Stimulated activated CD8-positive, alpha-beta memory T cell treated with anti-CD3 and anti-CD28 coated beads, Interleukin-2, amount 100 ng/mL, for 1 hour (primary cell): ENCODE measurements around the gene VAV1.
"Not testable (repeated sequence)": the region's sequence is repeated elsewhere in the genome, so short reads cannot be mapped to it uniquely, and the experiment has no call there.

Source experiments
- DNase-seq, 2 donors: peaks; one replicate each; pipeline ENCODE4 v3.0.0-alpha.2; 2020; ENCODE audit warnings: low read depth in 2 of 2

Gene VAV1

GRCh38 chr19:6737873-6738786 lies 34.4 kb upstream of the VAV1 start:
- peak in 1 of 2 donors; percentile 59 for DNase-seq

GRCh38 chr19:6738787-6739389 lies 33.6 kb upstream of the VAV1 start:
- no peak for DNase-seq

- peak; percentile 61 to 78 for DNase-seq
These were observed 33.1 kb upstream of the VAV1 start, which contains the start of gene TRIP10 for GRCh38 chr19:6739390-6739882. Gene TRIP10, plus strand, starts transcription at chr19:6739680. Its CDS starts 82 bp downstream, at chr19:6739762.

- no peak for DNase-seq
These were observed 32.5 kb upstream of the VAV1 start for GRCh38 chr19:6739883-6740588.

- DNase-seq: no peak
These were observed 31.7 kb upstream of the VAV1 start for GRCh38 chr19:6740589-6741343.

GRCh38 chr19:6743066-6743465 lies 29.4 kb upstream of the VAV1 start:
- no peak for DNase-seq

- no peak for DNase-seq
These were observed 28.7 kb upstream of the VAV1 start for GRCh38 chr19:6743714-6744380.

- no peak for DNase-seq
These were observed 27.9 kb upstream of the VAV1 start for GRCh38 chr19:6744381-6745301.

DNA sequence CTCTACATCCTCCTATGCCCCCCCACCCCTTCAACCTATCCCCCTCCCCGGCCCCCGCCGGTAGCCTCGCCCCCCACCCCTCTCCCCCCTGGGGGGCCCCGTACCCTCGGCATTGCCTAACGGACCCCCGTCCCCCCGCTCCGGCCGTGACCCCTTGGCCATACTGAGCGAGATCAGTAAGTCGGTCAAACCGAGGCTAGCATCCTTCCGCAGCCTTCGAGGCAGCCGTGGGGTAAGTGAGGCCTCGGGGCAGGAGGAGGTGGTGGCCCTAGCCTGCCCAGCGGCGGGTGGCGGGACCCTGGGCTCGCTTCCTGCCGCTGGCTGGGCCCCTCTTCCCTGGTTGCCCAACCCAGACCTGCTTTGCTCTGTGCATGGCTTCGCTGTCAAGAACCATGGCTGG lies 26.5 kb upstream of the VAV1 start:
- DNase-seq: no peak

- not testable (repeated sequence) for DNase-seq
These were observed 24.0 kb upstream of the VAV1 start for GRCh38 chr19:6748543-6748942.

DNA sequence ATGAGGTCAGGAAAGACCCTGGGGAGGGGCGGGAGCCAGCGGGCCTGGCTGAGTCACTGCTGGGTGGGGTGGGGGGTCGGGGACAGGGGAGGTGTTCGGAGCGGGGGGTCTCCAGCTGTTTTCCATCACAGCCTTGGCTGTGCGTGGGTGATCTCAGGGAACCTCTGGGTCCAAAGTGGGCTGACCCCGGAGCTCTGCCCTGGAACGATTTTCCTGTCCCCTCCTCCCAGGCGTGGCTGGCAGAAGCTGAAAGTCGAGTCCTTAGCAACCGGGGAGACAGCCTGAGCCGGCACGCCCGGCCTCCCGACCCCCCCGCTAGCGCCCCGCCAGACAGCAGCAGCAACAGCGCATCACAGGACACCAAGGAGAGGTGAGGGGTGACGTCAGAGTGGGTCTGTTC lies 22.4 kb upstream of the VAV1 start:
- no peak for DNase-seq

- DNase-seq: no peak
These were observed 21.3 kb upstream of the VAV1 start for GRCh38 chr19:6751189-6751588.

DNA sequence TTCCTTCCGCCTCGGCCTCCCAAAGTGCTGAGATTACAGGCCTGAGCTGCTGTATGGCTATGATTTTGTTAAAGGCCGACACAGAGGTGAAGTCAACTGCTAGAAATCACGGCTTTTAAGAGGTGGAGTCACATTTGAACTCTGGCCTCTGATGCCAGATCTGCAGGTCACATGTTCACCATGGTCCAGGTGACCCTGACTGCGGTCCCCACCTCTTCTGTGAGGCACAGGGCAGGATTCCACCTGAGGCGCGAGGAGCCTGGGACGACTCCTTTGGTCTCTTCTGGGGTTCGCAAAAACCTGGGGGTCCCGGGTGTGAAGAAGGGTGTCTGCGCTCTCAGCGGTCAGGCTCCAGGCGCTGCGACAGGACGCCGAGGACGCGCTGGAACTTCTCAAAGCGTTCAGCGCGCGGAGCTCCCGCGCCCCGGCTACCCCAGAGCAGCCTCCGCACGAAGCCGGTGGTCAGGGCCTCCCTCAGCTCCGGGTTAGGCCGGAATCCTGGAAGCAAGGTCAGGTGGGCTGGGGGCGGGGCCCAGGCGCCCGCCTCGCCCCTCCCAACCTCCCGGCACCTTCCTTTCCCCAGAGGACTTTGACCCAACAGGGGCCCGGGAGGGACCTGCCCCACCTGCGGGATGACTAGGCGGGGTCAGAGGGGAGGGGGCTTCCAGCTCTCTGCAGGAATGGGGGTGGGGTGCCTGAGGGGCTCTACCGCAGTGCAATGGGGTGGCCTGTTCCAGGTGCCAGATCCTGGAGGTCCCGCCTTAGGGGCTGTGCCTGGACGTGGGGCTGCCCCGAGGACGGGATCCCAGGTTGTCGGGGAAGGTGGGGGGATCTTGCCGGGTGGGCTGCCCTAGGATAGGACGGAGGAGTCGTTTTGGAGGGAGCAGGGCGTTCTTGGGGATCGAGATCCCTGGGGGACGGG lies 20.0 kb upstream of the VAV1 start:
- no peak for DNase-seq

GRCh38 chr19:6753178-6754031 lies 19.1 kb upstream of the VAV1 start:
- DNase-seq: peak; percentile 50 to 55

GRCh38 chr19:6754136-6754535 lies 18.4 kb upstream of the VAV1 start:
- DNase-seq: no peak

DNA sequence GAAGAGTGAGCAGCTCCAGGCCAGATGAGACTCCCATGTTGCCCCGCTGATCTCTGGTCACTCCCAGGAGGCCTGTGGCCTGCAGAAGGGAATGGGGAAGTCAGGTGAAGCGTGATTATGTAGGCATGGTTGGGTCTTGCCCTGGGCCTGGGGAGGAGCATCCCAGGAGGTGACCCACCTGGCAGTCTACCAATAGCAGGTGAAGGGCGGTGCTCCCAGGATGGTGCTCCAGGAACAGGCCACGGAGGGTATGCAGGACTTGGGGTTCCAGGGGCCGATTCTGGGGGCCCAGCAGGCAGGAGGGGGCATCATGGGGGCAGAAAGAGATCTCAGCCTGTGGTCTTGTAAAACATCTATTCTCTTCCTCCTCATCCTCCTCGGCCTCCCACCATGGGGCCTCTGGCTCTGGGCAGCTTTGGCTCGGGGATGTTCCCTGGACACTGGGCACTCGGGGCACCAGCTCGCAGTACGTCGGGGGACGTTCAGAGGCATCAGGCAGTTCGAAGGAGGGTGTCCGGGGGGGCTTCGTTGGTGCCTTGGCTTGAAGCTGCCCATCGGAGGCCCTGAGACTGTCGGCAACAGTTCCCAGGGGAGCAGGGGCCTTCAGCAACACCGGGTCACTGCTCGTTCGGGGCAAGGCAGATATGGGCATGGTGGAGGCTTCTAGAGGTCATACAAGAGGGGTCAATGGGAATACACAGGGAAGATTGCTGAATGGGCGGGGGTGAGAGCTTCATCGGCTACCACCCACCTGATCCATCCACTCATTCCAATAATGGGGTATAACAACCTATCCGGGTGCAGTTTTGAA lies 17.6 kb upstream of the VAV1 start:
- no peak for DNase-seq

DNA sequence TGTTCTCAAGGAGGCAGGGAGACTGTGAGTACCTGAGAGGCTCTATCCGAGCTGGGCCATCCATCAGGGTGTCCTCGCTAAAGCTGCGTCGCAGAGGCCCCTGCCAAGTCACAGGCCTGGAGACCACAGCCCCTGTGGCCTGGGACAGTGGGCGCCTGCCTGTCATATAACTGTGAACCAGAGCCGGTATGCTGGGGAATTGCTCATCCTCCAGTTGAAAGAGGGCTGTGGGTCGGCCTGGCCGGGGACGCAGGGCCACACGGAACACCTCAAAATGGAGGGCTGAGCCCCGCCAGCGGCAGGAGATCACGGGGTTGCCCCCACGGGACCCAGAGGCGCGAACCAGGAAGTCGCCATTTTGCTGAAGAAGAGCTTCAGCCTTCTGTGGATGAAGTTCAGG lies 11.9 kb upstream of the VAV1 start:
- no peak for DNase-seq
